Measurements from ENCODE around the gene ARRB2.

GRCh38 chr17:4747847-4748246 is 37.4 kb downstream of the ARRB2 start:
- no peak for TF ChIP-seq CTCF (IDR thresholded peaks at IDR 0.05)
- no peak for TF ChIP-seq MAX (IDR thresholded peaks at IDR 0.05)
- no peak for TF ChIP-seq KDM1A (IDR thresholded peaks at IDR 0.05; ENCODE audit: low read depth)
- no peak for TF ChIP-seq EHMT2 (IDR thresholded peaks at IDR 0.05; ENCODE audit: low read depth)
- TF ChIP-seq ZC3H11A (IDR thresholded peaks at IDR 0.05): no peak
